ENCODE data around the gene TP53TG5.

TP53TG5 gene

GRCh38 chr20:45346851-45347250 is 31.3 kb downstream of the TP53TG5 start:
- DNase-seq (ENCODE audit: low read depth in 1 of 2, low spot score in 1 of 2), result no peak

DNA sequence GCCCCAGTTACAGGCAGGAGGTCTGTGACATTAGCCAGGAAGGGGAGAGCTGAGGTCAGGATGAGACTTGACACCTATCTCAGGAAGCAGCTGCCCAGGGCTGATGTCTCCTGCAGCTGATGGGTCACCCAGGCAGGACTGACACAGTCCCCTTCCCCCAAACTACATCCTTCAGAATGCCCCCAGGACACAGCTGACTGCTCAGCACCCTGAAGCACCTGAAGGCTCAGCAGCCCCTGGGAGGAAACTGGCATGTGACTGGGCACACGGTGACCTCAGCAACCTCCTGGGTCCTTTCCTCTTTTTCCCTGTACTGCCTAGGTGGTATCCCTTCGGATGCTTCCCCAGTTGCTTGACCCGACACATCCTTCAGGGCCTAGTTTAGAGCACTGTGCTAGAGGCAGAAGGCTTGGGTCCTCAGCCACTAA is 31.8 kb downstream of the TP53TG5 start:
- no peak for DNase-seq (ENCODE audit: low read depth in 1 of 2, low spot score in 1 of 2)

DNA sequence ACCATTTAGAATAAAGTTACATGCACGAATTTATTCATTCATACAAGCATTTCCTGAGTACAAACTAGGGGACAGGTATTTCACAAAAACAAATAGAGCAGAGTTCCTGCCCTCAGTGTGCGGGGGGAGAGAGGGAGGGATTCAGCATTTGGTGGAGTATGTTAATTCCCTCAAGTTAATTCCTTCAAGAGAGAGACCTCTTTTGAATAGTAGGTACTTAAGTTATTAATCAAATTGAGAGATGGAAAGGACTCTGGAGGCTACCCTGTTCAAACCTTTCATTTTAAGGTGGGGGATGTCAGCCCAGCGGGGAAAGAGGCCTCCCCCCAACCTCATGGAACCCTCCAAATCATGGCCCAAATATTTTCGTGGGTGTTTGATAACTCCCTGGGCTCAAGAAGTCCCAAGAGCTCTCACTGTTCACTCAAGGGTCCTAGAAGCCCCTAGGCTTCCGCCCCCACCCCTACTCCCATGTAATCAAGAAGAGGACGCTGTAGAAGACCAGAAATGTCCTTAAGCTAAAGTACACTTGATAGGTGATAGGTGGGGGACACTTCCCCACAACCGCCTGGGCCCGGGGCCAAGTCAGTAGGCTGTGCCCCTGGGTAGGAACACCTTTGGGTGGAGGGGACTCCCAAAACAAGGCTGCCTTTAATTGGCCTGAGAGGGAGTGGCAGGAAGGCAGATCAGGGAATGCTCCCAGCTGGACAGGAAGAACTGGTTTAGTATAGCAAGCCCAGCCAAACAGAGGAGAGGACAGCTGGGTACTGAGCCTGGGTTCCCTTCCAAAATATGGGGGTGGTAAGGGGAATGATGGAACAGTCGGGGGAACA is 32.8 kb downstream of the TP53TG5 start:
- DNase-seq (ENCODE audit: low read depth in 1 of 2, low spot score in 1 of 2), result no peak

GRCh38 chr20:45344168-45344860 is 33.8 kb downstream of the TP53TG5 start:
- no peak for DNase-seq (ENCODE audit: low read depth in 1 of 2, low spot score in 1 of 2)

GRCh38 chr20:45343532-45344167 is 34.5 kb downstream of the TP53TG5 start:
- DNase-seq (ENCODE audit: low read depth in 1 of 2, low spot score in 1 of 2), result no peak

- DNase-seq (ENCODE audit: low read depth in 1 of 2, low spot score in 1 of 2), result no peak
These were observed 35.1 kb downstream of the TP53TG5 start for GRCh38 chr20:45342855-45343531.

- DNase-seq (ENCODE audit: low read depth in 1 of 2, low spot score in 1 of 2), result no peak
These were observed 35.9 kb downstream of the TP53TG5 start for GRCh38 chr20:45341939-45342854.

DNA sequence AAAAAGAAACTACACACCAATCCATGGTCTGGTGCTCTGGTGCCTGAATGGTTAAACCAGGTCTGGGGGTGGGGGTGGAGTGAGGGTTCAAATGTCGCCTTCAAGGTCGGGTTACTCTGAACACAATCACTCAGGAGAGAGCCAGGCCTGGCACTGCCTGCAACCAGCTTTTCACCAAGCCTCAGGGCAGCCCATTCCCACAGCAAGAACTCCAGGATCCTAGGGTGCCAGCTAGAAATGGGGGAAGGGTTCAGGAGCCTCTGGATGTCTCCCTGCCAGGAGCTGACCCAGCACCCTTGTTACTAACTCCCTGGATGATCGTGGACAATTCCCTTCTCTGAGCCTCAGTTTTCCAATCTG is 36.6 kb downstream of the TP53TG5 start:
- DNase-seq (ENCODE audit: low read depth in 1 of 2, low spot score in 1 of 2), result no peak

DNA sequence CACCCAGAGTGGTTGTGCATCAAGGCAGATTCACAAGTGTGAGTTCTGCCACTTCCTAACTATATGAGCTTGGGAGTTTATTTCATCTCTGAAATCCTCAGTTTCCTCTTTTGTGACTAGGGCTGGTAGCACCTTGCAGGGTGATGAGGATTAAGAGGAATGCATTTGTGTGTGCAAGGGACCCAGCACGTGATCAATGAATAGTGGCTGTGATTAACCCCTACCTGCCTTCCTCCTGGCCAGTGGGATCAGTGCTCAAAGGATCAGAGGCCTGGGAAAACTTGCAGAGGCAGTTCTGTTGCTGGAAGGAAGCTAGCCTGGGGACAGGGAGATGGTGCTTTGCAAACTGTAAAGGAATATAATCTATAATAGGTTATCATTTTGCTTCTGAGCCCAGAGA is 37.2 kb downstream of the TP53TG5 start:
- DNase-seq (ENCODE audit: low read depth in 1 of 2, low spot score in 1 of 2), result no peak

- DNase-seq (ENCODE audit: low read depth in 1 of 2, low spot score in 1 of 2), result no peak
These were observed 37.8 kb downstream of the TP53TG5 start for GRCh38 chr20:45340236-45340847.

DNA sequence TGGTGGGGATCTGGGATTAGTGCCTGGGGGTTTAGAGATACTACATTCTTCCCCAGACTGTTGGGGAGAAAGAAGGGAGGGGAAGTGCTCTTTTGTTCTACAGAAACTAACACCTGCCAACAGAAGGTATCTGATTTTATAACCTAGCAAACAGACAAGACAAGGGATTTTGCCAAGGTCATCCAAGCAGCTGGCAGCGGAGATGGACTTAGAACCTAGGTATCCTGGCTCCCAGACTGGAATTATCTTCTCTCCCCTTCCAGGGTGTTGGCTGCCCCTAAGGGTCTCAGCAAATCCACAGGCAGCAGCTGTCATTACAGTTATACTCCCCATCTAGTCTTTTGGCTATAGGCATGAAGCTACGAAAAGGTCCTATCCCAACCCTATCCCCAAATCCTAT is 38.3 kb downstream of the TP53TG5 start:
- no peak for DNase-seq (ENCODE audit: low read depth in 1 of 2, low spot score in 1 of 2)

- no peak for DNase-seq (ENCODE audit: low read depth in 1 of 2, low spot score in 1 of 2)
These were observed 39.0 kb downstream of the TP53TG5 start for GRCh38 chr20:45339084-45339483.

GRCh38 chr20:45338121-45339030 is 39.7 kb downstream of the TP53TG5 start:
- DNase-seq (ENCODE audit: low read depth in 1 of 2, low spot score in 1 of 2), result no peak

DNA sequence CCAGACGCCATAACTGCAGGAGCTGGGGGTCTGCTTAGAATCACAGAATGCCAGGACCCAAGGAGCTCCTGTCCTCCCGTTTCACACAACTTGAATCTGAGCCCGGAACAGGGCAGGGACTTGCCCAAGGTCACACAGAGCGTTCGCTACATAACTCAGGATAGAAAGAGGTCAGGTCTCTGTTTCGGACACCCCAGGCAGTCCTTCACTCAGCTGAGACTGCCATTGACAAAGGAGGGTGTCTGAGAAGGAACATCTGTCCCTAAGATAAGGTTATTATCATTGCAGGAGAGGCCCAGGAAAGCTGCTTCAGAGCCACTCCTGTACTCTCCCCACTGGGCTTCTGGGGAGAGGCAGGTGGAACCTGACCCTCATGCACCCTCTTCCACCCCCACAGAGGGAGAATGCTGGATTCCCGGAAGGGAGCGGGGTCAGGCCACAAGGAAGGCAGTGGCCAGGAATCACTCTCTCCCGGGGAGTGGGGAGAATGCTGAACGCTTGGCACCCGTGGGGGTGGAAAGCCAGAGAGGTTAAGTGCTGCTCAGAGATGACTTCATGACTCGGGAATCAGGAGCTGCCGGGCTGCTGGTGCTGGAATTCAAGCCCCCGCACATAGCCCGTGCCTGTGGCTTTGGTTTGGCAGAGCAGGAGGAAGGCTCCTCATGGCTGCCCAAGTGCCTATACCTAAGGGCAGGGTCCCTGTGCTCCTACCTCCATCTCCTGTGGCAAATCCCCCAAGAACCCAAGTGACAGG is 40.6 kb downstream of the TP53TG5 start:
- no peak for DNase-seq (ENCODE audit: low read depth in 1 of 2, low spot score in 1 of 2)

GRCh38 chr20:45336530-45337366 is 41.4 kb downstream of the TP53TG5 start:
- no peak for DNase-seq (ENCODE audit: low read depth in 1 of 2, low spot score in 1 of 2)

DNA sequence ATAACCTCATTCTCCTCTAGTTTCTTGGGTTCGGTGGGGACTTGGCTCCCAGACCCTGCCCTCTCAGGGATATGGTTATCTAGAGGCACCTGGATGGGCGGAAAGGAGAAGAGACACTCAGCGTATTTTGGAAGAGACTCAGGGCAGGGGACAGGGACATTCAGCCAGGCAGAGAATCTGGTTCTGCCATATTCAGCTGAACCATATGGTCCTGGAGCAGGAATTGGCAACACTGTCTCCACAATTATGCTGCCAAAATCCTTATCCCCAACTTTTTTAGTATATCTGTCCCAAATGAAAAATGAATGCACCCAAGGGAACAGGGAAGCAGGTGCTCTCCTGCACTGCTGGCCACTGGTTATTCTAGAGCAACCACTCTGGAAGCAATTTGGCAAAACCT is 47.6 kb downstream of the TP53TG5 start:
- no peak for DNase-seq (ENCODE audit: low read depth in 1 of 2, low spot score in 1 of 2)

- DNase-seq (ENCODE audit: low read depth in 1 of 2, low spot score in 1 of 2), result no peak
These were observed 48.4 kb downstream of the TP53TG5 start for GRCh38 chr20:45329497-45330319.

Measured in activated CD4-positive, alpha-beta T cell treated with anti-CD3 and anti-CD28 coated beads, Interleukin-2, amount 50 U/mL, for 24 hours (primary cell).